OCI-LY3 (cell line): ENCODE data around the gene FGB.

ENCODE experiments used
- H2AFZ ChIP-seq: fragments of 200-600, 300-600 bp; shearing (Covaris generic); 2 replicates; pipeline ENCODE4 v1.6.0; 2014; ENCODE audit warnings: antibody characterized with exemption, low read depth, low read length
- H3K27ac ChIP-seq: fragments of 200-600, 300-600 bp; sonication (generic); 2 replicates; pipeline ENCODE4 v1.5.1; 2014; ENCODE audit warnings: mild to moderate bottlenecking, low read length, moderate library complexity, mixed read lengths
- H3K27me3 ChIP-seq: fragments of 200-600, 300-600 bp; sonication (generic); 2 replicates; pipeline ENCODE4 v1.6.1; 2014; ENCODE audit warnings: low read depth, low read length, mixed read lengths
- H3K36me3 ChIP-seq: fragments of 200-600, 300-600 bp; sonication (generic); replicated peaks from 2 replicates; pipeline ENCODE3; 2014; ENCODE audit warnings: low read depth, low read length, mixed read lengths
- H3K4me1 ChIP-seq: fragments of 300-600, 200-600 bp; sonication (generic); 2 replicates; pipeline ENCODE4 v1.6.1; 2014; ENCODE audit warnings: low read length, mixed read lengths
- H3K4me2 ChIP-seq: fragments of 200-600, 300-600 bp; sonication (generic); 2 replicates; pipeline ENCODE4 v1.6.1; 2014; ENCODE audit warnings: low read length, mixed read lengths
- H3K4me3 ChIP-seq: fragments of 300-600, 200-600 bp; sonication (generic); 2 replicates; pipeline ENCODE4 v1.5.1; 2014; ENCODE audit warnings: antibody characterized with exemption, mild to moderate bottlenecking, low read length, moderate library complexity
- H3K79me2 ChIP-seq: fragments of 300-600, 200-600 bp; shearing (Covaris generic); 2 replicates; pipeline ENCODE4 v1.6.1; 2014; ENCODE audit warnings: mild to moderate bottlenecking, low read length, mixed read lengths
- H3K9ac ChIP-seq: fragments of 300-600, 200-600 bp; shearing (Covaris generic); 2 replicates; pipeline ENCODE4 v1.6.0; 2014; ENCODE audit warnings: mild to moderate bottlenecking, low read length, moderate library complexity
- H3K9me3 ChIP-seq: fragments of 200-600, 300-600 bp; shearing (Covaris generic); 2 replicates; pipeline ENCODE4 v1.6.1; 2014; ENCODE audit warnings: low read length, mixed read lengths; ENCODE audit not compliant: insufficient read depth
- H4K20me1 ChIP-seq: fragments of 200-600, 300-600 bp; sonication (generic); 2 replicates; pipeline ENCODE4 v1.6.1; 2016; ENCODE audit warnings: low read length, mixed read lengths; ENCODE audit not compliant: insufficient read depth
- EZH2phosphoT487 ChIP-seq: fragments of 200-600 bp; shearing (Covaris generic); IDR thresholded peaks from 2 replicates; pipeline ENCODE4 v1.6.1; 2018; ENCODE audit warnings: antibody characterized with exemption, mixed run types, low read depth
- TF ChIP-seq, protein P1 (sequence below): fragments of 200-600, 300-600 bp; sonication (generic); IDR thresholded peaks from 2 replicates; pipeline ENCODE4 v1.5.1; 2014; ENCODE audit warnings: antibody characterized with exemption, low read length, low read depth

The FGB gene

DNA sequence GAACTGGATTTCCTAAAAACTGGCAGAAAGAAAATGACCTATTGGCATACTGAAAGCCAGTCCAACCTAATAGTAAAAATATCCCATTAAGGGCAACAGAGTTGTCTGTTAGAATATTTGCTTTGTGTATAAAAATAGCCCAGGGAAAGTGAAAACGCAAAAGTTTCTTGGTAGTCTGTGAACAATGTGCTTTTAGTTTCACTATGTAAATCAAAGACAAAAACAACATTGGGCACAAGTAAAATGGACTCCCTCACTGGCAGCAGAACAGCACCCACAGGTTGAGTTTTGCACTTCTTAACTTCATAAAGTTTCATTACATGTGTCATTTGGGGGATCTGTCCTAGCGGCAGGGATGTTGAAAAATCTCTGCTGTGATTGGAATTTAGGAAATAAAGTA, 53.9 kb downstream of the FGB start:
- Histone ChIP-seq H4K20me1 (no peaks in the 10 kb centered on the region), H3K27ac (no peak overlapping the region), H3K79me2 (no peaks in the 10 kb centered on the region), H3K4me3 (no peak overlapping the region), H3K4me1 (peaks cover 9% of the 10 kb centered on the region; the same call in 1 of the 2 replicates), H3K9ac (no peak overlapping the region), H2AFZ (no peak overlapping the region), H3K27me3 (no peaks in the 10 kb centered on the region), H3K4me2 (no peak overlapping the region), H3K9me3 (no peaks in the 10 kb centered on the region), H3K36me3 (no peaks in the 10 kb centered on the region)
- no peak for TF ChIP-seq EZH2phosphoT487
- TF ChIP-seq, protein P1, sequence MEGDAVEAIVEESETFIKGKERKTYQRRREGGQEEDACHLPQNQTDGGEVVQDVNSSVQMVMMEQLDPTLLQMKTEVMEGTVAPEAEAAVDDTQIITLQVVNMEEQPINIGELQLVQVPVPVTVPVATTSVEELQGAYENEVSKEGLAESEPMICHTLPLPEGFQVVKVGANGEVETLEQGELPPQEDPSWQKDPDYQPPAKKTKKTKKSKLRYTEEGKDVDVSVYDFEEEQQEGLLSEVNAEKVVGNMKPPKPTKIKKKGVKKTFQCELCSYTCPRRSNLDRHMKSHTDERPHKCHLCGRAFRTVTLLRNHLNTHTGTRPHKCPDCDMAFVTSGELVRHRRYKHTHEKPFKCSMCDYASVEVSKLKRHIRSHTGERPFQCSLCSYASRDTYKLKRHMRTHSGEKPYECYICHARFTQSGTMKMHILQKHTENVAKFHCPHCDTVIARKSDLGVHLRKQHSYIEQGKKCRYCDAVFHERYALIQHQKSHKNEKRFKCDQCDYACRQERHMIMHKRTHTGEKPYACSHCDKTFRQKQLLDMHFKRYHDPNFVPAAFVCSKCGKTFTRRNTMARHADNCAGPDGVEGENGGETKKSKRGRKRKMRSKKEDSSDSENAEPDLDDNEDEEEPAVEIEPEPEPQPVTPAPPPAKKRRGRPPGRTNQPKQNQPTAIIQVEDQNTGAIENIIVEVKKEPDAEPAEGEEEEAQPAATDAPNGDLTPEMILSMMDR: no peak

DNA sequence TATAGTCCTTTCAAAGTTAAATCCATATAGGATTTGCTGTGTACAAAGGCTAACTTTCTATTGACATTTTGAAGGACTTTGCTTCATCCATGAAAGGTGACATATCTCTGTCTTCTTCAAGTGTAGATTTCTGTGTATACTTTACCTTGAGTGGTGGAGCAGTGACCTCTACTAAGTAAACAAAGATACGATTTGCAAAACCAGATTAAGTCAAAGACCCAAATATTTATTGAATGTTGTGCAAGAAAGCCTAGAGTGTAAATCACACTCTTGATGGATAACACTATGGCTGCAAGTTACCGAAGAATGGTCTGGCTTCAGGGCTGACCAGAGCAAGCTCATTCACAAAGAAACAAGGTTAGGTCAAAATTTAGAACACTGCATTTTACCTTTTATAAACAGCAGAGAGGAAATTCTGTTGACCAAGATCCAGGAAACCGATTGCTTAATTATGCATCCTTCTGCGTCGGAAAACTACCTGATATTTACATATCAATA, 55.1 kb downstream of the FGB start:
- no peak overlapping the region for H3K4me3 ChIP-seq
- no peaks in the 10 kb centered on the region for H4K20me1 ChIP-seq
- H2AFZ ChIP-seq: no peak overlapping the region
- no peak overlapping the region for H3K27ac ChIP-seq
- no peak overlapping the region for H3K4me2 ChIP-seq
- H3K9me3 ChIP-seq: no peaks in the 10 kb centered on the region
- H3K79me2 ChIP-seq: no peaks in the 10 kb centered on the region
- no peaks in the 10 kb centered on the region for H3K36me3 ChIP-seq
- TF ChIP-seq, protein P1: no peak
- no peak for TF ChIP-seq EZH2phosphoT487
- H3K4me1 ChIP-seq: peaks cover 14% of the 10 kb centered on the region; the same call in 1 of the 2 replicates
- no peaks in the 10 kb centered on the region for H3K27me3 ChIP-seq
- no peak overlapping the region for H3K9ac ChIP-seq

DNA sequence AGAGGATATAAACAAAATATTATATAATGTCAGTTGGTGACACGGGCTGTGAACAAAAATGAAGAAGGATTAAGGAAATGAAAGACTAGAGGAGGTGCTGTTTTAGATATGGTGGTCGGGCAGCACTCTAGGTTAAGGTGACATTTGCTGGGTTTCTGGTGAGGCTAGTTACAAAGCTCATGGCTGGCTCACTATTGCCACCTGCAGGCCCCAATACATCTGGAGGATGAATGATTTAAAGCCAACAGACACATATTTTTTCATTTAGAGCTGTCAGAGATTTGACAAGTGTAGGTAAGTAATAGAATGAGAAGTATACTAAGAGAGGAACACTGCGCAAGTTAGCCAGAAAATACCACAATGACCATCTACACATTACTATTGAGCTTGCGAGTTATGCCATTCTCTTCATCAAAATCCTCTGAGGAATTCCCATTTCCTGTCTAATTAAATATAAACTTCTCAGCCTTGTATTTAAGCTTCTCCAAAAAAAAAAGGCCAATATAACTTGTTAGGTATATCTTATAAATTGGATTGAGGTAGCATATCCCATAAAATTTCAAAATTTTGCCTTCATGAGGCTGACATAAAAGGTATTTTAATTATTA, 56.0 kb downstream of the FGB start:
- Histone ChIP-seq H3K27ac (no peak overlapping the region), H3K36me3 (no peaks in the 10 kb centered on the region), H3K27me3 (no peaks in the 10 kb centered on the region), H3K4me1 (peaks cover 14% of the 10 kb centered on the region; the same call in 1 of the 2 replicates), H3K9me3 (no peaks in the 10 kb centered on the region), H3K4me3 (no peak overlapping the region), H2AFZ (no peak overlapping the region), H3K4me2 (peak overlapping the region; percentile 21; the same call in 1 of the 2 replicates), H3K79me2 (no peaks in the 10 kb centered on the region), H4K20me1 (no peaks in the 10 kb centered on the region), H3K9ac (no peak overlapping the region)
- TF ChIP-seq EZH2phosphoT487: no peak
- TF ChIP-seq, protein P1: peak; percentile 97

DNA sequence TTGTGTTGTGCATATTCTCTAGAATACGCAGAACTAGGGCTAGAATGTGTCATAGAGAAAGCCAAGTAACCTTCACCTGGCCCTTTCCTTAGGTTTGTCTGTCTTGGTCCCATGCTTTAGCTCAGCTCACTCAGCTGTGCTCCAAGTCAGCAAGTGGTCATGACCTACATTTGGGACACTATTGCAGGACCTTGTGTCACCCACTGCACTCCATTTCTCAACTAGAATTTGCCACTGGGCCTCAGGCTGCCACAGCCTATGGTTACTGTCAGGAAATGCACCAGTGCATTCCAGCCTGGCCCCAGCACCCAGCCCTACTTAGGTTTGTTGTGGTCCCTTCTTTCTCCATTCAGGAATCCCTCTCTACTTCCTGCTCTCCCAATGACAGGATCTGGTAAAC, 57.3 kb downstream of the FGB start:
- H3K9ac ChIP-seq: no peak overlapping the region
- no peak overlapping the region for H3K4me2 ChIP-seq
- H3K36me3 ChIP-seq: no peaks in the 10 kb centered on the region
- no peak overlapping the region for H3K4me3 ChIP-seq
- H3K27me3 ChIP-seq: no peaks in the 10 kb centered on the region
- H3K9me3 ChIP-seq: no peaks in the 10 kb centered on the region
- no peaks in the 10 kb centered on the region for H4K20me1 ChIP-seq
- H2AFZ ChIP-seq: peak overlapping the region; percentile 45; the same call in 1 of the 2 replicates
- no peaks in the 10 kb centered on the region for H3K79me2 ChIP-seq
- H3K27ac ChIP-seq: no peak overlapping the region
- H3K4me1 ChIP-seq: peaks cover 14% of the 10 kb centered on the region; the same call in 1 of the 2 replicates
- TF ChIP-seq, protein P1: no peak
